Bronchial epithelial cell (primary cell): ENCODE data around the gene FOXS1. TPM values are rescaled to one million over a fixed set of nuclear protein-coding genes. Genes with fewer than 3 reads are reported as not detected.

Experiments used
- DNase-seq: peaks from one replicate; pipeline ENCODE4 v3.0.0-alpha.2; 2010; ENCODE audit warnings: low read depth
- FAIRE-seq: peaks from 2 replicates; lab custom pipeline; 2011; peaks lifted over from hg19 to GRCh38; lab: Jason Lieb, UNC
- H3K27me3 ChIP-seq: 2 replicates; pipeline ENCODE4 v1.5.1; 2011; ENCODE audit warnings: low read length; ENCODE audit not compliant: control insufficient read depth, insufficient read depth
- H3K36me3 ChIP-seq: 2 replicates; pipeline ENCODE4 v1.5.1; 2011; ENCODE audit warnings: low read length; ENCODE audit not compliant: control insufficient read depth, insufficient read depth
- H3K4me3 ChIP-seq: 2 replicates; pipeline ENCODE4 v1.5.1; 2011; ENCODE audit warnings: mild to moderate bottlenecking, low read depth, low read length, control low read depth
- total RNA-seq: library from RNA; depleted of rRNA; stranded (reverse); fragments of >200 nt; gene quantifications from 2 replicates; pipeline ENCODE4 v1.2.1, GENCODE V29; 2014
- TF ChIP-seq, protein P1 (sequence below): IDR thresholded peaks from 2 replicates; pipeline ENCODE4 v1.5.1; 2011; ENCODE audit warnings: mild to moderate bottlenecking, moderate library complexity, low read length, control low read depth, inconsistent platforms; ENCODE audit not compliant: insufficient read depth, severe bottlenecking

Gene FOXS1
- total RNA-seq, 1 donor from 2014 or later, result not detected

DNA sequence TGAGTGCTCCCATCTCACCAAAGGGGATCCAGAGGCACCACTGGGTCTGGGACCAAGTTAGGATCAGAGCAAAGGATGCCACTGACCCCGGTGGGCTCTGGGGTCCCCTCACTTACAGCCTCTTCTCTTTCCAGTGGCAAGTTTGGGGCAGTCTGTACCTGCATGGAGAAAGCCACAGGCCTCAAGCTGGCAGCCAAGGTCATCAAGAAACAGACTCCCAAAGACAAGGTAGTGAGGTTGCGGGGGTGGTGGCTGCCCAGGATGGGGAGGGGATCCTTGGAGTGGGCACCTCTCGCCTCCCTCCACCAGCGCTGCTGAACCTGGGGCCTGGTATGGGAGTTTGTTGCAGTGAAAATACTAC is 21.3 kb downstream of the FOXS1 start:
- no peaks in the 10 kb centered on the region for H3K36me3 ChIP-seq
- no peaks in the 10 kb centered on the region for H3K27me3 ChIP-seq
- H3K4me3 ChIP-seq, result no peak overlapping the region
- DNase-seq, result no peak
- FAIRE-seq, result no peak
- TF ChIP-seq, protein P1, sequence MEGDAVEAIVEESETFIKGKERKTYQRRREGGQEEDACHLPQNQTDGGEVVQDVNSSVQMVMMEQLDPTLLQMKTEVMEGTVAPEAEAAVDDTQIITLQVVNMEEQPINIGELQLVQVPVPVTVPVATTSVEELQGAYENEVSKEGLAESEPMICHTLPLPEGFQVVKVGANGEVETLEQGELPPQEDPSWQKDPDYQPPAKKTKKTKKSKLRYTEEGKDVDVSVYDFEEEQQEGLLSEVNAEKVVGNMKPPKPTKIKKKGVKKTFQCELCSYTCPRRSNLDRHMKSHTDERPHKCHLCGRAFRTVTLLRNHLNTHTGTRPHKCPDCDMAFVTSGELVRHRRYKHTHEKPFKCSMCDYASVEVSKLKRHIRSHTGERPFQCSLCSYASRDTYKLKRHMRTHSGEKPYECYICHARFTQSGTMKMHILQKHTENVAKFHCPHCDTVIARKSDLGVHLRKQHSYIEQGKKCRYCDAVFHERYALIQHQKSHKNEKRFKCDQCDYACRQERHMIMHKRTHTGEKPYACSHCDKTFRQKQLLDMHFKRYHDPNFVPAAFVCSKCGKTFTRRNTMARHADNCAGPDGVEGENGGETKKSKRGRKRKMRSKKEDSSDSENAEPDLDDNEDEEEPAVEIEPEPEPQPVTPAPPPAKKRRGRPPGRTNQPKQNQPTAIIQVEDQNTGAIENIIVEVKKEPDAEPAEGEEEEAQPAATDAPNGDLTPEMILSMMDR, result no peak

DNA sequence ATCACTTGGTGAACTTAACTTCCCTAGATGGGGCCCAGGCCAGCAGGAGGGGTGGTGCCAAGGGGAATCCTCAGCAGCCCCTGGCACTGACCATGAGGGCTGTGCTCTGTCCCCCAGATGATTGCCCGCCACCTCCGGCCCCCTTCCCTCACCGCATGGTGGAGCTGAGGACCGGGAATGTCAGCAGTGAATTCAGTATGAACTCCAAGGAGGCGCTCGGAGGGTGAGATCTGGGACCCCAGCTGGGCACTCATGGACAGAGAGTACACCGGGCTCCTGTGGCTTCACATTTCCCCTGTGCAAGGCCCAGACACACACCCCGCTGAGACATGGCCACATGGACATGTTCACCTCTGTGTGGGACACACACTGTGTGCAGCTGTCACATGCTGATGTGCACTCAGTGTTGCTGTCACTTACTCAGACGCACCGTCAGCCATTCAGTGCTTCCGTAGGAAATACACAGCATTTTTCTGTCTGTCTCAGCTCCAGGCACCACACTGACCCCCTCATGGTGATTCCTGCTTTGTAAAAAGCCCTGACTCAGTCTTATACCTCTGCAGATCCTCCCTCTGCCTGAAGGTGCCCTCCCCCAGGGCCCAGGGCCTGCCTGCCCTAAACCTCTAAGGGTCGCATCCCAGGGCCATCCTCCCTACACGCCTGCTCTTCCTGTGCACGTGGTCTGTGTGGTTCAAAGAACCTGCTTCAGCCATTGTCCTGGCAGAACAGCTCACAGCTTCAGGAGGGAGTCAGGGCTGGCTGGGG is 21.9 kb downstream of the FOXS1 start:
- DNase-seq (no peak), FAIRE-seq (no peak)
- TF ChIP-seq, protein P1, result no peak
- H3K27me3 ChIP-seq, result no peaks in the 10 kb centered on the region
- no peak overlapping the region for H3K4me3 ChIP-seq
- no peaks in the 10 kb centered on the region for H3K36me3 ChIP-seq

DNA sequence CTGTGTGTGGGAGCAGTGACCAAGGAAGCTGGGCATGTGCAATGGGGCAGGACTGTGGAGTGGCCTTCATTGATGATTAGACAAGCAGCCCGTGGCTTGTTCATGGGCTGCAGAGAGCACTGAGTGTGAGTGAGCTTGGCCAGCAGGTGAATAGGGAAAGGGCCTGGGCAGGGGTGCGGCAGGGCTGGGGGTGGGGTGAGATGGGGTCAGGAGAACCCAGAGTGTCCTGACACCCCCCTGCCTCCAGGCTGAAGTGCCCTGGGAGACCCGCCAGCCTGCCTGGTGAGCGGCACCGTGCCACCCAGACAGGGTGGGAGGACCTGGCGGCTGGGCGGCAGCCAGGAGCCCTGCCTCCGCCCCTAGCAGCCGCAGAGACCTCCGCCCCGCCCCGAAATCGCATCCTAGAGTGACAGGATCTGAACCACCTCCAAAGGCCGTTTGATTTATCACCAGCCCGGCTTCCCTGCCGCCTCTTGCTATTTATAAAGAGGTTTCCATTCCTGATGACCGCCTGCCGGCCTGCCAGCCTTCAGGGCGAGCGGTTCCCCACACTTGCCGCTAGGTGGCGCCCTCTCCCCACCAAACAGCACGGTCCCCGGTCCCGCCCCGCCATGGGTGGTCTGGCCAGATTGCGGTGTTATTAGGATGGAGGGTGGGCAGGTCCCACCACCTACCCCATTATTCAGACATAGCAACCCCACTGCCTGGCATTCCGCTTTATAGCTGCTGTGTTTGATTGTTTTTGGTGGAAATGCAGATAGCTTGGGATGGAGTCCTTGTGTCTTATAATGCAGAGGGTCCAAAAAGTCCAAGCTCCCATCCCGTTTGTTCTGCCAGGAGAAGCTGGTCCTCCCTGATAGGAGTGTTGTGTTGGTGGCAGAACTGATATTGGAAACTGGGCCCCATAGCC is 22.7 kb downstream of the FOXS1 start:
- FAIRE-seq (no peak), DNase-seq (peak; percentile 17)
- Histone ChIP-seq H3K27me3 (no peaks in the 10 kb centered on the region), H3K4me3 (no peak overlapping the region), H3K36me3 (no peaks in the 10 kb centered on the region)
- TF ChIP-seq, protein P1, result peak; percentile 96

DNA sequence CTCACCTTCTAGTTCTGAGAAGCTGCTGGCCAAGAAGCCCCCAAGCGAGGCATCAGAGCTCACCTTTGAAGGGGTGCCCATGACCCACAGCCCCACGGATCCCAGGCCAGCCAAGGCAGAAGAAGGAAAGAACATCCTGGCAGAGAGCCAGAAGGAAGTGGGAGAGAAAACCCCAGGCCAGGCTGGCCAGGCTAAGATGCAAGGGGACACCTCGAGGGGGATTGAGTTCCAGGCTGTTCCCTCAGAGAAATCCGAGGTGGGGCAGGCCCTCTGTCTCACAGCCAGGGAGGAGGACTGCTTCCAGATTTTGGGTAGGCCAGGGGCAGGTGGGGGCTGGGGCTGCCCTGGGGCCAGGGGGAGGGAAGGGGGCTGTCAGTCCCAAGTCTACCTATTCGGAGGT is 24.0 kb downstream of the FOXS1 start:
- Histone ChIP-seq H3K27me3 (no peaks in the 10 kb centered on the region), H3K4me3 (no peak overlapping the region), H3K36me3 (no peaks in the 10 kb centered on the region)
- FAIRE-seq (no peak), DNase-seq (no peak)
- TF ChIP-seq, protein P1, result no peak

DNA sequence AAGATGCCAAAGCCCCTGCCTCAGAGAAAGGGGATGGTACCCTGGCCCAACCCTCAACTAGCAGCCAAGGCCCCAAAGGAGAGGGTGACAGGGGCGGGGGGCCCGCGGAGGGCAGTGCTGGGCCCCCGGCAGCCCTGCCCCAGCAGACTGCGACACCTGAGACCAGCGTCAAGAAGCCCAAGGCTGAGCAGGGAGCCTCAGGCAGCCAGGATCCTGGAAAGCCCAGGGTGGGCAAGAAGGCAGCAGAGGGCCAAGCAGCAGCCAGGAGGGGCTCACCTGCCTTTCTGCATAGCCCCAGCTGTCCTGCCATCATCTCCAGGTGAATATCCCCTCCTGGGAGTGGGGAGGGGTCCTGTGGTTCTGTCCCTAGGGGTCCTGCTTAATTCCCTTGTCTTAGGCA is 25.2 kb downstream of the FOXS1 start:
- TF ChIP-seq, protein P1, result no peak
- FAIRE-seq (no peak), DNase-seq (no peak)
- H3K4me3 ChIP-seq, result no peak overlapping the region
- no peaks in the 10 kb centered on the region for H3K27me3 ChIP-seq
- no peaks in the 10 kb centered on the region for H3K36me3 ChIP-seq
